ENCODE measurements around the gene RPN1.
"Not testable (repeated sequence)": the region's sequence is repeated elsewhere in the genome, so short reads cannot be mapped to it uniquely, and the experiment has no call there.

The RPN1 gene

DNA sequence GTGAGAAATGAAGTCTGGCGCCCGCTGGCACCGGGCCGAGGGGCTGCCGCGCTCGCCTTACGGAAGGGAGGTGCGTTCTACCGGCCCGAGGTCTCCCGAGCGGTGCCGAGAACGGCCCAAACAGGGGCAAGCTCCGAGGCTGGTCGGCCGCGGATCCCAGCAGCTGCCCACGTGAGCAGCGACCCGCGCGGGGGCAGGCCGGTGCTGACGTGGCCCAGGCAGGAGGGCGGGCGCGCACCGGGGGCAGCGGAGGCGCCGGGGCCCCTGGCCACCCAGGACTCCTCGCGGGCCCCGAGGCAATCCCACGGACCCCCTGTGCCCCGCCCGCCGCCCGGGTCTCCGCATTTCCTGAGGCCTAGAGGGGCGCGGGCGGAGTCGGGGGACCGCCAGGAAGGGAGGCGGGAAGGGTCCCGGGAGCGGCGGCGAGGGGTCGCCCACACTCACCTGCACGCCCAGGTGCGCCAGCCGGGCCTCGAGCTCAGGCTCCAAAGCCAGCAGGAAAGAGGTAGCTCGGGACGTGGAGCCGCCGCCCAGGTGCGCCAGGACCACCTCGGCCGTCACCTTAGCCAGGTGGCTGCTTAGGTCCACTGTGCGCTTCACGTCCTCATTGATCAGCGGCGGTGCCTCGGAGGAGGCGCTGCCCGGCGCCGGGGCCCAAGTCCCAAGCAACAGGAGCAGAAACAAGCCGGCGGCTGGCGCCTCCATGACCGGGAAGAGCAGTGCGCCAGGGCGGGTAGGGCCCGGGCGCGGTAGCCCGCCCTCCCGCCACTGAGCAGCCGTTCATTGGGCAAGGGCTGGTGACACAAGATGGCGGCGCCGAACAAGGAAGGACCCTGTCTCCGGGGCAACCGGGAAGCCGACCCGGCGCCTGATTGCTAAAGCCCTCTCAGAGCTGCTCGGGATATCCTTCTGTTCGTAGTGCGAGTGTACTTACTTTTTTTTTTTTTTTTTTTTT lies at the start of gene RPN1:
Gene RPN1, minus strand, starts transcription at position 723 of the 955 bp plus-strand sequence. Its CDS starts 18 bp downstream, at position 705.
- DNase-seq (ENCODE audit: low read depth): peak; percentile 91

DNA sequence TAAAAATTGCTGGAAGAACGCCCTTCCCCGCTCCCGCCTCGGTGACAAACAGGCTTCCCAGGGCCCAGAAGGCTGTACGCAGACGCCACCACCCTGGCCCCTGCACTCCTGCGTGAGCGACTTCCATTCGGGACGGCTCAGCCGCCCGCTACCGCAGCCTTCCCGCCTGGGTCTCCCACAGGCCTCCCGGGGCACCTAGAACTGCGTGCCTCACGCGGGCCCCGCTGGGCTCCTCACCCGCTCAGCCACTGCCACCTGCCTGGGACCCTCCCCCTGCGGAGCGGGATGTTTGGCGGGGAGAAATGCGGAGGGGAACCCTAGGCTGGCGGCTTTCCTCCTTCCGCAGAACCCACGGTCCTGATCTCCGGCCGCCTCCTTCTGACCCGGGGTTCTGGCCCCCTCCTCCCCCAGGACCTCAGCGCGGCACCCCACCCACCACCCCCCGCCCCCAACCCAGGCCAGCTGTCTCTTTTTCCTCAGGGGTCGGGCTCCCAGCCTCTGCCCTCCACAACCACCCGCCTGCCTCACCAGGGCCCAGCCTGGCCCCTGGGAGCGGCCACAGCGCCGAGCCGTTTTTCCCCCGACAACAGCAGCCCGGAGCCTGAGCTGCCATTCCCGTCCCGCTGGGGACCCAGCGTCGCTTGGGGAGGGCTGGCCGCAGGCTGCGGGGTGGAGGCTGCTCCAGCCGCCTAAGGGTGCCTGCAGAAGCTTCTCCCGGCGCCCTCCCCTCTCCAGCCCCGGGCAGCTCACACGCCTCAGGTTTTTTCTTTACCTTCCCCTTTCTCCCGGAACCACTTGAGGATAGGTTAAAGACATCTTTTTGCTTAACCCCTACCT lies 47.8 kb upstream of the RPN1 start:
- no peak for DNase-seq (ENCODE audit: low read depth)

DNA sequence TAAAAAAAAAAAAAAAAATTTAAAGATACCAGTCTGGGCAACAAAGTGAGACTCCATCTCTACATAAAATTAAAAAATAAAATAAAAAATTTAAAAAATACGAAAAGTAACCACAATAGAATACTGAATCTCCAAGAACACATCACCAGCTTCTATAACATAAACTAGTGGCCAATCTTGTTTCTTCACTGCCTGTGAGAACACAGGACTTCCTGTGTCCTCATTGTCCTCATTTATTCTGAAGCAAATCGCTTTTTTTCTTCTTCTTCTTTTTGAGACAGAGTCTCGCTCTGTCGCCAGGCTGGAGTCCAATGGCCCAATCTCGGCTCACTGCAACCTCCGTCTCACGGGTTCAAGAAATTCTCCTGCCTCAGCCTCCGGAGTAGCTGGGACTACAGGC lies 46.7 kb upstream of the RPN1 start:
- DNase-seq (ENCODE audit: low read depth): no peak

DNA sequence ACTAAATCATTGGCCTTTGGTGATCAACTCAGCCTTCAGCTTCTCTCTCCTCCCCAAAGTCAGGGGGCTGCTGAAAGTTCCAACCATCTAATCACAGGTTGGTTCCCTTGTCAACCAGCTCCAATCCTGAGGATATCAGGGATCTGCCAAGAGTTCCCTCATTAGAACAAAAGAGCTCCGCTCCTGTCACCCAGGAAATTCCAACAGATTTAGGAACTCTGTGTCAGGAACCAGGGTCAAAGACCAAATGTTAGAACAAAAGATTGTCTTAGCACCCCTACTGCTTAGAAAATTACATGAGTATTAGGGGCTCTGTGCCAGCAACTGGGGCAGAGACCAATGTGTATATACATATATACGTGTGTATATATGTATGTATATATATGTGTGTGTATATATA lies 43.1 kb upstream of the RPN1 start:
- no peak for DNase-seq (ENCODE audit: low read depth)

DNA sequence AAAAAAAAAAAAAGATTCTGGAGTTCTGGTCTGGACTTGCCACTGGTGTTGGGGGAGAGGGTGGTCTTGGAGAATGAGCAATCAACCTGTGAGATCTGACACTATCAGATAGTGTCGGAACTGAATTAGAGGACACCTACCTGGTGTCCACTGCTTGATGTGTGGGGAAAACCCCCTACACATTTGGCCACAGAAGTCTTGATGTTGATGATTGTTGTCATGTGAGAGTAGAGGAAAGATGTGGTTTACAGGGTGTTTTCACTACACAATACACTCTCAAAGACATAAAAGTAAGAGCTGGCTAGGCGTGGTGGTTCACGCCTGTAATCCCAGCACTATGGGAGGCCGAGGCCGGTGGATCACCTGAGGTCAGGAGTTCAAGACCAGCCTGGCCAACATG lies 38.4 kb upstream of the RPN1 start:
- DNase-seq (ENCODE audit: low read depth): no peak

DNA sequence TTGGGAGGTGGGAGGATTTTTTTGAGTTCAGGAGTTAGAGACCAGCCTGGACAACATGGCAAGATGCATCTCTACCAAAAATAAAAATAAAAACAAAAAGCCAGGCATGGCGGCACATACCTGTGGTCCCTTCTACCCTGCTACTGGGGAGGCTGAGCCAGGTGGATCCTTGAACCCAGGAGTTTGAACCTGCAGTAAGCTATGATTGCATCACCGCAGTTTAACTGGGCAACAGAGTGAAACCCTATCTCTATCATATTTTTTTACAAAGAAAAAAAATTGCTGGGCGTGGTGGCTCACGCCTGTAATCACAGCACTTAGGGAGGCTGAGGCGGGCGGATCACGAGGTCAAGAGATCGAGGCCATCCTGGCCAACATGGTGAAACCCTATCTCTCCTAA lies 35.8 kb upstream of the RPN1 start:
- no peak for DNase-seq (ENCODE audit: low read depth)

DNA sequence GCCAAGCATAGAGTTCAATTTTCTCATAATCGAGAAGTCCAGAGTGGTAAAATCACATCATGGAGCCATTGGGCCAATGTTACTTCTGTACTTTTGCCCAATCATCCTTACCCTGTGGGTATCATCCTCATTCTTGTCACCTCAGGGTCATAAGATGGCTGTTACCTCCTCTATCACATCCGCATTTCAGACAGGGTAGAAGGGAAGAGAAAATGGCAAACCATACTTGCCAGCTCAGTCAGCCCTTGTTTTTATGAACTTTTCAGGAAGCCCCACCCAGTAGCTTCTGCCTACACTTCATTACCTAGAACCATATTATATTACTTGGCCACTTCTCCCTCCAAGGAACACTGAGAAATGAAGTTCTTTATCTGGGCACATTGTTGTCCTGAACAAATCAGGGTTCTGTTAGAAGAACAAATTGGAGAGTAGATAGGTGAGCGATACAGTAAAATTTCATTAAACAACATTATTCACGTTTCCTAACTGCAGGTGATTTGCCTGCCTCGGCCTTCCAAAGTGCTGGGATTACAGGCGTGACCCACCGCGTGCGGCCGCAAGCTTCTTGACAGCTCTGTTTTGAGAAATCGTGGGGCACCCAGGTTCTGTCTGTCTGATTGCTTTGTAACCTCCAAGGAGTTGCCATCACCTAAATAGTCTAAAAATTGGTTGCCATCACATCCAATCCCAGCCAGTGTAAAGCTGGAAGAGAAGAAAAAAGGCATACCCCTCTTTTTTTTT lies 34.5 kb upstream of the RPN1 start:
- DNase-seq (ENCODE audit: low read depth): no peak

DNA sequence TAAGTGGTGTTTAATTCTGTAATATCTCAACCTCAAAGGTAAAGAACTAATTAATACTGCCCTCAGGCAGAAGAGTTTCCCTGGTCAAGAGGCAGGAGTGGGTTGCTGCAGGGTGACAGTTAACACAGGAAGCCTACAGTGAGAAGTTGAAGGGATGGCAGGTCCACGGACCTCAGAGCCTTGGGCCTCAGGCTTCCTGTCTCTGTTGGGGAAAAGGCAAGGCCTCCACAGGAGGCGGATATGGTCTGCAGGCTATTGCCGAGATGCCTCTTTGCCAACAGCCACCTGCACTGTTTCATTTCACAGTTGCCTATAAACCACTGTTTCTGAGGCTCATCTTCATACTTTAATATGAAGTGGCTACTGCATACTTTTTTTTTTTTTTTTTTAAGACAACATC lies 33.3 kb upstream of the RPN1 start:
- DNase-seq (ENCODE audit: low read depth): no peak

DNA sequence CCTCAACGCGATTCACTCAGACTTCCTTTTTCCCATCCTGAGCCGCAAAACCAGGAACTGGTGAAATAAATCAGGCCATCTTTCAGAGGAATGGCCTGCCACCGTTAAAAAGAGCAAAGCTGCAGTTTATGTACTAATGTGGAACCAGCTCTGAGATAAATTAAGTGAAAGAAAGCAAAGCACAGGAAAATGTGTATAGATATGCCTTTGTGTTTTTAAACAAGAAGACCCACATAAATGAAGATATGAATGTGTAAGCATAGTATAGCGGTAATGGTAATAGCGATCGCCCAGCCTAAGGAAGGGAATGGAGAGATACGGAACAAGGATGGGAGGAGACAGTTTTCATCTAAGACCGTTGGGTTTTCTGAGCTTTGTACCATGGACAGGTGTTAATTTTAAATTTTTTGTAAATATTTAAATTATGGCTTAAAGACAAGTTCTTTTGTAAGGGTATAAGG lies 30.8 kb upstream of the RPN1 start:
- DNase-seq (ENCODE audit: low read depth): no peak

DNA sequence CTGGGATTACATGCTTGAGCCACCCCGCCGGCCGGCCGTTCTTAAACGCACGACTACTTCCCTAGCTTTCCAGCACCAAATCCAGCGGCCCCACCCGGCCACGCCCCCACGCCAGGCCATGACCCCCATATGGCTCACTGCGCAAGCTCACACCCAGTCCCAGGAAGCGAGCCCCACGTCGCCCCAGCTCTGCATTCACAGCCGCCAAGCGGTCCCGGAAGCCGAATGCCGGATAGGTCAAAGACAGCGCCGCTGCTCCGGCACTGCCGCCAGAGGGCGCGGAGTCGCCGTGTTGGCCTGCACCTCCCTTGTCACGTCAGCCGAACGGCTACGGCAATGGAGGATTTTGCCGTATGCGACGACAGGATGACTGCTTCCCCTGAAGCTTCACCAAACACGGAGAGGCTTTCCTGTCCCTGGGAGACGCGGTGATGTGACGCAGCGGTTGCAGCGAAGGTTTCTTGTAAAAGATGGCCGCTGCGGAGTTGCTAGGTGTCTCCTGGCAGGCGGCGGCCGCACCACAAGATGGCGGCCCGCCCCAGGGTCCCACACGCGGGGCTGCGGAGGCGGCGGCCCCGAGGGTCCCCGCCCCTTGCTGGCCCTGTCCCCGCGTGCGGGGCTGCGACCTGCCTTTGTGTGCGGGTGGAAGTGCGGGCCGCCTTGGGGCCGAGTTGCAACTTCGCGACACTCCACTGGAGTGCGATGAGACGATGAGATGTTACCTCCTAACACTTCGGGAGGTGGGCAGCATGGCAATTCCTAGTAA lies 30.2 kb upstream of the RPN1 start:
- DNase-seq (ENCODE audit: low read depth): peak; percentile 94

DNA sequence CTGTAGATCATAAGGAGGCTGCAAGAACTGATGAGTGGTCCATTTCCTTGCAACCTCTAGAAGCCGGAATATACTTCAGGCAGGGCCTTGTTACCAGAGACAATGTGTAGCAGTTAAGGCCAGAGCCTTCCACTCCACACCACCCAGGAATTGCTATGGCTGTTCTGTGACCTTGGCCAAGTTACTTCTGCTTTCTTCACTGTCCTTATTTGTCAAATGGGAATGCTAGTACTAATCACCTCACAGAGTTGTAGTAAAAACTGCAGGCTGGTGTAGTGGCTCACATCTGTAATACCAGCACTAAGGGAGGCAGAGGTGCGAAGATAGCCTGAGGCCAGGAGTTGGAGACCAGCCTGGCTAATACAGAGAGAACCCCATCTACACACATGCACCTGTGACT lies 28.7 kb upstream of the RPN1 start:
- DNase-seq (ENCODE audit: low read depth): no peak

DNA sequence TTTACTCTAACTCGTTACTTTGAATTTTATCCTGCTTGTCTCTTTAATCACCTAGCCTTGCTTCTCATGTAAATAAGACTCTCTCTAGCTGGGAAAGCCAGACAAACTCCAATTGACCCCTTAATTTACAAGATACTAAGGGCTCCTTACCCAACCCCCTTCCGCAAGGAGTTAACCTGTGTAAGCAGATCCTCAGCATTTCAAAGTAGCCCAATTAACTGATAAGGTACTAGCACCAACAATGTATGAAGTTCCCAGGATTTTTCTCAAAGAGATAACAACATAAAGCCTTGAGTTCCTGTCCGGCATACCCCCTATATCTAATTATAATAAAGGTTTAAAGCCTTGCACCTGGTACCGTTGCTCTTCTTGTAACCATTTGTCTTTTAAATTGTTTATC lies 25.2 kb upstream of the RPN1 start:
- DNase-seq (ENCODE audit: low read depth): not testable (repeated sequence)

DNA sequence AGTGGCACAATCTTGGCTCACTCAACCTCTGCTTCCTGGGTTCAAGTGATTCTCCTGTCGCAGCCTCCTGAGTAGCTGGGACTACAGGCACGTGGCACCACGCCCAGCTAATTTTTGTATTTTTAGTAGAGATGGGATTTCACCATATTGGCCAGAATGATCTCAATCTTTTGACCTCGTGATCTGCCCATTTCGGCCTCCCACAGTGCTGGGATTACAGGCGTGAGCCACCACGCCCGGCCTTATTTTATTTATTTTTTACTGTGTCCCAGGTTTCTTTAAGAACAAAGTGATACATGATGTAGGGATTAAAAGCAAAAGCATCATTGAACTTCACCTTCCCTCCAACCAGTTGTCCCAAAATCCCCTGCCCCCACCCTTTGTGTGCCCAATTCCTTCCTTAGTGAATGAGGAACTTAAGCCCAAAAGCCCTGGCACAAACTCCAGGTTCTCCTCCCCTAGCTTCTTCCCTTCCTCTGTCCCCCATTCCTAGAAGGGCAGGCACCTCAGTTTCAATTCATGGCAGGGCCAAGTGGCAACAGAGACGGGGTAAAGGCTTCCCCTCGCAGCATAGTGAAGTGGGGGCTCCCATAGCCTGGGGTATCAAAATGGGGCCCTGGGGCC lies 23.7 kb upstream of the RPN1 start:
- DNase-seq (ENCODE audit: low read depth): no peak

DNA sequence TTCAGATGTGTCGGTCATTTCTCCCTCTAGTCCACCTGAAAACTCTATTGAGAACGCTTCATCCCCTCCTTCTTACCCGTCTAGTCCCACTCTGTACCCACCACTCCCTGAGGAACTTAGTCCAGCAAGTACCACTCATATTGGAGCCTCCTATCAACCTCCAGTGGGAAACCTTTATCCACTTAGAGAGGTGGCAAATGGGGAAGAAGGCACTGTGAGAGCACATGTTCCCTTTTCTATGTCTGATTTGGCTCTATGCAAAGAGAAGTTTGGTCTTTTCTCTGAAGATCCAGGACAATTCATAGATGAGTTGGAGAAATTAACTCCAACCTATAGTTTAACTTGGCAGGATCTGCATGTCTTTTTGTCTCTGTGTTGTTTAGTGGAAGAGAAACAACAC lies 17.0 kb upstream of the RPN1 start:
- DNase-seq (ENCODE audit: low read depth): no peak

DNA sequence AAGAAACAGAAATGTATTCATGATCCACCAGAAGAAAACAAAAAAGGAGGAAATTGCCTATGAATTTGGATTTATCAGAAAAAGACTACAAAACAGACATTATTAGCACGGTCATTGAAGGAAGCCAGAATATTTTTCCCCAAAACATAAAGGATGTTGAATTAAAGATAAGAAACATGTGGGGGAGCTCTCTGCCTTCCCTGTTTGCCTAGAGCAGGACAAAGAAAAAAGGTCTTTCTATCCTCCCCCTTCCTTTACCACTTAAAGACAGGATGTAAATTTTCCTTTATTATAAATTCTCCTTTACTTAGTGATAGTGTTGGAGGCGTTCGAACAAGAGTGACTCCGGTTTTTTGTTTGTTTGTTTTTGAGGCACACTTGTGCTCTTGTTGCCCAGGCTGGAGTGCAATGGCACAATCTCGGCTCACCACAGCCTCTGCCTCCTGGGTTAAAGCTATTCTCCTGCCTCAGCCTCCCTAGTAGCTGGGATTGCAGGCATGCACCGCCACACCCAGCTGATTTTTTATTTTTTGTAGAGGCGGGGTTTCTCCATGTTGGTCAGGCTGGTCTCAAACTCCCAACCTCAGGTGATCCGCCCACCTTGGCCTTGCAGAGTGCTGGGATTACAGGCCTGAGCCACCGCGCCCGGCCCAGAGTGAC lies 14.9 kb upstream of the RPN1 start:
- DNase-seq (ENCODE audit: low read depth): no peak

DNA sequence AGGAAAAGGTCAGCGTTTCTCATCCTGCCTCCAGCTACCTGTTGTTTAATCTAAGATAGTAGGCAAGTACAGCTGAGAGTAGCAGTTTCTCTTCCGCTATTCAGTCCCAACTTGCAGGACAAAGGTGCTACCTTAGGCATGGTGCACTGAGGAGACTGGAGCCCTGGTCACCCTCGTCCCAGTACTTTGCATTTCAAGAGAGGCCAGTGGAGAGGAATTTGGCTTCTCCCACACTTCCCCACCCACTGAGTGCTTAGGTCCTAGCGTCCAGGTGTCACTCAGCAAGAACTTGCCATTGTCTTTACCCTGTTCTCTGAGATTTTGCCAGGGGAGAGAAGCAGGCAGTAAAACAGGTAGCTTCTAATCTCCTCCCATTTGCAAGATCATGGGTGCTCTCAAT lies 12.5 kb upstream of the RPN1 start:
- DNase-seq (ENCODE audit: low read depth): no peak

DNA sequence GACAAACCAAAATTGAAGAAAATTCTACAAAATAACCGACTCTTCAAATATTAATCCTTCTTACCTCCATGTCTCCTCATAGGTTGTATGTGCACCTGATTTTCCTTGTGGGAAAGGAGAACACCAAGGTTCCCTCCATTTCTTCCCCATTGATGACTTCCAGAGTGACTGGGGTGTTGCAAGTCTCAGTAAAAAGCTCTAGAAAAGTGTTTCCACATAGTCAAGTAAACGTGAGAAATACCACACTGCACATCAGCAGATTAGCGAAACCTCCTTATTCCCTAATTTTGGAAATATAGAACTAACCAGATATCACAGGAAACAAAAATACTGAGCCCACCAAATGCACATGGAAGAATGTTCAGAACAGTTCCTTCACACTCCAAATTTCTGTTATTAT lies 4.9 kb upstream of the RPN1 start:
- no peak for DNase-seq (ENCODE audit: low read depth)

DNA sequence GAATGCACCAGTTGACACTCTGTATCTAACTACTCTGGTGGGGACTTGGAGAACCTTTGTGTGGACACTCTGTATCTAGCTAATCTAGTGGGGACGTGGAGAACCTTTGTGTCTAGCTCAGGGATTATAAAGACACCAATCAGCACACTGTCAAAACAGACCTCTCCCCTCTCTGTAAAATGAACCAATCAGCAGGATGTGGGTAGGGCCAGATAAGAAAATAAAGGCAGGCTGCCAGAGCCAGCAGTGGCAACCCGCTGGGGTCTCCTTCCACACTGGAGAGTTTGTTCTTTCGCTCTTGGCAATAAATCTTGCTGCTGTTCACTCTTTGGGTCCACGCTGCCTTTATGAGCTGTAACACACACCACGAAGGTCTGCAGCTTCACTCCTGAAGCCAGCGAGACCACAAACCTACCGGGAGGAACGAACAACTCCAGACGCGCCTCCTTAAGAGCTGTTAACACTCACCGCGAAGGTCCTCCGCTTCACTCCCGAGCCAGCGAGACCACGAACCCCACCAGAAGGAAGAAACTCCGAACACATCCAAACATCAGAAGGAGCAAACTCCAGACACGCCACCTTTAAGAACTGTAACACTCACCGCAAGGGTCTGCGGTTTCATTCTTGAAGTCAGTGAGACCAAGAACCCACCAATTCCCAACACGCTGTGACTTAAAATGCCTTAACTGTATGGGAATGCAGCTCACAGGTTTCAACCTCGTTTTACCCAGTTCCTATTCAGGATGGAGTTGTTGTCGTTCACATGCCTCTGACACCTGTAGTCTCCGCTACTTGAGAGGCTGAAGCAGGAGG lies 3.6 kb upstream of the RPN1 start:
- peak; percentile 10 for DNase-seq (ENCODE audit: low read depth)

DNA sequence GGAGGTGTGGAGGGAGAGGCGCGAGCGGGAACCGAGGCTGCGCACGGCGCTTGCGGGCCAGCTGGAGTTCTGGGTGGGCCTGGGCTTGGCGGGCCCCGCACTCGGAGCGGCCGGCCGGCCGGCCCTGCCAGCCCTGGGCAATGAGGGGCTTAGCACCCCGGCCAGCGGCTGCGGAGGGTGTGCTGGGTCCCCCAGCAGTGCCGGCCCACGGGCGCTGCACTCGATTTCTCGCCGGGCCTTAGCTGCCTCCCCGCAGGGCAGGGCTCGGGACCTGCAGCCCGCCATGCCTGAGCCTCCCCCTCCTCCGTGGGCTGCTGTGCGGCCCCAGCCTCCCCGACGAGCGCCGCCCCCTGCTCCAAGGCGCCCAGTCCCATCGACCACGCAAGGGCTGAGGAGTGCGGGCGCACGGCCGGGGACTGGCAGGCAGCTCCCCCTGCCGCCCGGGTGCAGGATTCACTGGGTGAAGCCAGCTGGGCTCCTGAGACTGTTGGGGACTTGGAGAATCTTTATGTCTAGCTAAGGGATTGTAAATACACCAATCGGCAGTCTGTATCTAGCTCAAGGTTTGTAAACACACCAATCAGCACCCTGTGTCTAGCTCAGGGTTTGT lies 2.9 kb upstream of the RPN1 start:
- DNase-seq (ENCODE audit: low read depth): not testable (repeated sequence)
